ENCODE measurements around the gene TIMM13. TPM values are rescaled to one million over a fixed set of nuclear protein-coding genes. Genes with fewer than 3 reads are reported as not detected.

Gene TIMM13
- total and polyA plus RNA-seq, 2 donors (not counting 3 experiments of a cell fraction or from before 2014, with no cell fraction given): 154 to 160 TPM

GRCh38 chr19:2389594-2389993, 37.8 kb downstream of the TIMM13 start:
- H4K20me1 ChIP-seq (replicated peaks; ENCODE audit: control insufficient read depth, extremely low read depth, insufficient read depth, low read length): no peaks in the 10 kb centered on the region
- H3K79me2 ChIP-seq (ENCODE audit: control insufficient read depth, insufficient read depth, low read length): no peaks in the 10 kb centered on the region
- POLR2A ChIA-PET: no interaction called here
- CTCF ChIA-PET: interaction anchor here (1.5 kb wide), 2 partner anchors 74 to 234 kb away, joined by 3 read pairs; no protein-coding TSS in a partner anchor
- H3K4me2 ChIP-seq (ENCODE audit: insufficient read depth, low read length): no peak overlapping the region
- BruUV-seq (replicated peaks): no TSS peak
- H3K9me3 ChIP-seq (replicated peaks; ENCODE audit: control insufficient read depth, insufficient read depth, low read length): no peaks in the 10 kb centered on the region
- no peak overlapping the region for H3K9ac ChIP-seq (replicated peaks; ENCODE audit: extremely low read depth, insufficient read depth, low read length)
- dilution Hi-C loops (cut with MboI; ENCODE audit: extremely low pct_ligation_motif_present, low sequenced_read_pairs) (no loop called here), intact Hi-C loops (cut with micrococcal nuclease) (no loop called here)
- no peak overlapping the region for H2AFZ ChIP-seq (ENCODE audit: low read depth, low read length)
- H3K27me3 ChIP-seq (ENCODE audit: control insufficient read depth in 2 of 2, insufficient read depth in 2 of 2, low read length in 2 of 2): peaks cover 3 to 4% of the 10 kb centered on the region in 2 experiments
- TF ChIP-seq POLR2AphosphoS5 (IDR thresholded peaks at IDR 0.05; ENCODE audit: insufficient read depth, low read depth, low read length) (no peak), CTCF (IDR thresholded peaks at IDR 0.05; ENCODE audit: extremely low read depth in 1 of 2, insufficient read depth in 1 of 2, low read depth in 1 of 2, low read length in 2 of 2) (no peak), POLR2A (IDR thresholded peaks at IDR 0.05; ENCODE audit: low read depth, low read length) (no peak), MYC (IDR thresholded peaks at IDR 0.05; ENCODE audit: low read depth, low read length) (no peak), MAX (IDR thresholded peaks at IDR 0.05; ENCODE audit: insufficient read depth, insufficient read length) (no peak), FOS (IDR thresholded peaks at IDR 0.05; ENCODE audit: borderline replicate concordance, insufficient read depth, low read length) (no peak), EZH2 (IDR thresholded peaks at IDR 0.05; ENCODE audit: borderline replicate concordance, low read depth, low read length, severe bottlenecking) (no peak), JUN (IDR thresholded peaks at IDR 0.05; ENCODE audit: borderline replicate concordance, insufficient read depth, insufficient read length, low read depth) (no peak), GATA2 (IDR thresholded peaks at IDR 0.05; ENCODE audit: insufficient read depth, insufficient read length, low read depth, low read length) (no peak)
- DNase-seq (ENCODE audit: low read depth, low spot score): no peak
- no peak overlapping the region for H3K27ac ChIP-seq (ENCODE audit: insufficient read depth, low read depth, low read length)
- H3K4me3 ChIP-seq (replicated peaks in 1 of 3; ENCODE audit: insufficient read depth in 1 of 3, low read depth in 1 of 3, low read length in 3 of 3): no peak overlapping the region
- H3K36me3 ChIP-seq (ENCODE audit: control insufficient read depth in 2 of 2, extremely low read depth in 1 of 2, insufficient read depth in 2 of 2, low read length in 2 of 2): no peaks in the 10 kb centered on the region
- no peaks in the 10 kb centered on the region for H3K9me1 ChIP-seq (replicated peaks; ENCODE audit: control insufficient read depth, extremely low read depth, insufficient read depth, low read length)
- no peaks in the 10 kb centered on the region for H3K4me1 ChIP-seq (ENCODE audit: control insufficient read depth, extremely low read depth, insufficient read depth, low read length)
- no peak for FAIRE-seq

Data from endothelial cell of umbilical vein (primary cell).